PC-3 (cell line): Measurements from ENCODE around the gene LCK. TPM values are rescaled to one million over a fixed set of nuclear protein-coding genes. Genes with fewer than 3 reads are reported as not detected.

ENCODE experiments used
- ATAC-seq: fragments of 200-7000 bp; cut with Tn5 transposase; 2 replicates; pipeline ENCODE4 v1.9.1; 2020; ENCODE audit warnings: mild to moderate bottlenecking, moderate library complexity
- BruUV-seq: library from RNA; stranded (reverse); fragments of 400-500 nt; replicated peaks from 2 replicates; lab custom pipeline; 2021; lab: Mats Ljungman, UMichigan
- CTCF ChIA-PET: fragments of 300-600 bp; sonication (Branson Sonifier 250); formaldehyde crosslinking; loops from one replicate; lab custom pipeline; 2022; ENCODE audit warnings: antibody characterized with exemption; lab: Charles Lee
- POLR2A ChIA-PET: fragments of 300-600 bp; sonication (Branson Sonifier 250); formaldehyde crosslinking; loops from one replicate; lab custom pipeline; 2022; ENCODE audit warnings: antibody characterized with exemption; ENCODE audit not compliant: unreplicated experiment; lab: Charles Lee
- DNase-seq: peaks from one replicate; pipeline ENCODE4 v3.0.0-alpha.2; 2015
- H2AFZ ChIP-seq: fragments of 300-600 bp; sonication (generic); 2 replicates; pipeline ENCODE4 v1.6.0; 2016; ENCODE audit warnings: antibody characterized with exemption, low read length
- H3F3A ChIP-seq: fragments of 300-600 bp; sonication (generic); one replicate; pipeline ENCODE4 v1.6.0; 2017; ENCODE audit warnings: antibody characterized with exemption, low read length, control low read depth, mild to moderate bottlenecking; ENCODE audit not compliant: unreplicated experiment
- H3K27ac ChIP-seq: fragments of 300-600 bp; sonication (generic); 2 replicates; pipeline ENCODE4 v1.5.1; 2016; ENCODE audit warnings: mild to moderate bottlenecking, low read length
- H3K27me3 ChIP-seq: fragments of 300-600 bp; sonication (generic); 2 replicates; pipeline ENCODE4 v1.6.1; 2016; ENCODE audit warnings: low read length, mixed read lengths
- H3K36me3 ChIP-seq: fragments of 300-600 bp; sonication (generic); 2 replicates; pipeline ENCODE4 v1.6.1; 2016; ENCODE audit warnings: low read depth, mixed run types, low read length, mixed read lengths
- H3K4me1 ChIP-seq: fragments of 300-600 bp; sonication (generic); 2 replicates; pipeline ENCODE4 v1.5.1; 2016; ENCODE audit warnings: low read length; ENCODE audit not compliant: insufficient read depth
- H3K4me2 ChIP-seq: fragments of 300-600 bp; sonication (generic); 2 replicates; pipeline ENCODE4 v1.6.0; 2016; ENCODE audit warnings: low read length
- H3K4me3 ChIP-seq: fragments of 300-600 bp; sonication (generic); 2 replicates; pipeline ENCODE4 v1.5.1; 2016; ENCODE audit warnings: mild to moderate bottlenecking, low read length, mixed read lengths
- H3K79me2 ChIP-seq: fragments of 300-600 bp; sonication (generic); 2 replicates; pipeline ENCODE4 v1.6.1; 2017; ENCODE audit warnings: low read length, mixed read lengths
- H3K9ac ChIP-seq: fragments of 300-600 bp; sonication (generic); 2 replicates; pipeline ENCODE4 v1.6.0; 2016; ENCODE audit warnings: mild to moderate bottlenecking, low read length
- H3K9me2 ChIP-seq: fragments of 300-600 bp; sonication (generic); replicated peaks from 2 replicates; pipeline ENCODE4 v1.6.1; 2016; ENCODE audit warnings: mixed run types, low read length, mixed read lengths
- H3K9me3 ChIP-seq: fragments of 300-600 bp; sonication (generic); 2 replicates; pipeline ENCODE4 v1.6.1; 2016; ENCODE audit warnings: low read length, mixed read lengths
- H4K20me1 ChIP-seq: fragments of 300-600 bp; sonication (generic); 2 replicates; pipeline ENCODE4 v1.6.1; 2016; ENCODE audit warnings: low read length, mixed read lengths
- EZH2 ChIP-seq: fragments of 300-600 bp; sonication (generic); IDR thresholded peaks from one replicate; pipeline ENCODE4 v1.6.1; 2017; ENCODE audit warnings: antibody characterized with exemption, mild to moderate bottlenecking, low read length; ENCODE audit not compliant: unreplicated experiment
- EZH2phosphoT487 ChIP-seq: fragments of 300-600 bp; sonication (generic); IDR thresholded peaks from 2 replicates; pipeline ENCODE4 v1.6.1; 2018; ENCODE audit warnings: mild to moderate bottlenecking, antibody characterized with exemption, low read length, borderline replicate concordance
- intact Hi-C: fragments of 100-400 bp; cut with micrococcal nuclease; formaldehyde crosslinking; loops from 2 replicates; pipeline ENCODE4 v1.9.0; 2023
- total RNA-seq: library from RNA; depleted of rRNA; stranded (reverse); fragments of >200 nt; gene quantifications from 2 replicates; pipeline ENCODE4 v1.2.3, GENCODE V29; 2014
- TF ChIP-seq, protein P1 (sequence below): fragments of 300-600 bp; sonication (generic); conservative IDR thresholded peaks from 2 replicates; pipeline ENCODE4 v1.5.1; 2017; ENCODE audit warnings: antibody characterized with exemption, low read depth, mild to moderate bottlenecking, low read length

Gene LCK
- total RNA-seq, 1 experiment from 2014 or later, result 4.3 TPM

DNA sequence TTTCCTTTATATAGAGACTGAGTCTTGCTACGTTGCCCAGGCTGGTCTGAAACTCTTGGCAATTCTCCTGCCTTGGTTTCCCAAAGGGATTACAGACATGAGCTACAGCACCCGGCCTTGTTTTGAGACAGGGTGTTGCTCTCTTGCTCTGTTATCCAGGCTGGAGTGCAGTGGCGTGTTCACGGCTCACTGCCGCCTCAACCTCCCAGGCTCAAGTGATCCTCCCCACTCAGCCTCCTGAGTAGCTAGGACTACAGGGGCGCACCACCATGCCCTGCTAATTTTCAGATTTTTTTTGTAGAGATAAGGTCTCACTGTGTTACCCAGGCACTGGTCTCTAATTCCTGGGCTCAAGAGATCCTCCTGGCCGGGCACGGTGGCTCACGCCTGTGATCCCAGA is 14.8 kb downstream of the LCK start:
- CTCF ChIA-PET, result no interaction called here
- intact Hi-C loops, result no loop called here
- POLR2A ChIA-PET, result no interaction called here

DNA sequence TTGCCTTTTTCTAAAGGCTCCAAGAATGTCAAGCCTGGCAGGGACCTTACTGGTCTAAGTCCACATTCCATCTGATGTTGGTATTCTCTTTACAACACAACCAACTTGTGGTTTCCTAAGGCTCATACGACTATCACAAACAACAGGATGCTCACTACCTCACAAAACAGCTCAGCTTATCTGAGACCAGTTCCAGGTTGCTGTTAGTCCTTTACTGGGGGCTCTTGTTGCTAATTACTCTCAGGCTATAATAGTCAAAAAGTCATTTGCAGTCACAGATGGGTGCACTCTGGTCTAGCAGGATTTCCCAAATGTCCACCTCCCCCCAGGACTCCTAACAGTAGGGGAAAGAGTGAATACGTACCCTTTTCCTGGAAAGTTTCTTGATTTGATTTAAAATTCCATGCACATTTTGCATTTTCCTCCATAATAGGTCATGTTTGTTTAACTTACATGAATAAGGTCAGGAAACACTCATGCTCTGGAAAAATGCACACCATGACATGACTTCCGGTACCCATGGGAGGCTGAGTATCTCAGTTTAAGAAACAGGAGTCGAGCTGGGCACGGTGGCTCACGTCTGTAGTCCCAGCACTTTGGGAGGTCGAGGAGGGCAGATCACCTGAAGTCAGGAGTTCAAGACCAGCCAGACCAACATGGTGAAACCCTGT is 16.0 kb downstream of the LCK start:
- Histone ChIP-seq H3F3A (no peaks in the 10 kb centered on the region), H3K27me3 (no peaks in the 10 kb centered on the region), H3K4me2 (no peak overlapping the region), H4K20me1 (no peaks in the 10 kb centered on the region), H3K9me3 (no peaks in the 10 kb centered on the region), H3K4me3 (no peak overlapping the region), H3K27ac (no peak overlapping the region), H3K9ac (no peak overlapping the region), H3K4me1 (no peaks in the 10 kb centered on the region), H3K79me2 (no peaks in the 10 kb centered on the region), H2AFZ (0 out of 2 replicates have a peak overlapping the region, but pooled peaks have one; percentile 13), H3K36me3 (no peaks in the 10 kb centered on the region), H3K9me2 (no peaks in the 10 kb centered on the region)
- POLR2A ChIA-PET, result no interaction called here
- DNase-seq (no peak), ATAC-seq (no peak)
- TF ChIP-seq EZH2phosphoT487, result no peak
- TF ChIP-seq, protein P1, sequence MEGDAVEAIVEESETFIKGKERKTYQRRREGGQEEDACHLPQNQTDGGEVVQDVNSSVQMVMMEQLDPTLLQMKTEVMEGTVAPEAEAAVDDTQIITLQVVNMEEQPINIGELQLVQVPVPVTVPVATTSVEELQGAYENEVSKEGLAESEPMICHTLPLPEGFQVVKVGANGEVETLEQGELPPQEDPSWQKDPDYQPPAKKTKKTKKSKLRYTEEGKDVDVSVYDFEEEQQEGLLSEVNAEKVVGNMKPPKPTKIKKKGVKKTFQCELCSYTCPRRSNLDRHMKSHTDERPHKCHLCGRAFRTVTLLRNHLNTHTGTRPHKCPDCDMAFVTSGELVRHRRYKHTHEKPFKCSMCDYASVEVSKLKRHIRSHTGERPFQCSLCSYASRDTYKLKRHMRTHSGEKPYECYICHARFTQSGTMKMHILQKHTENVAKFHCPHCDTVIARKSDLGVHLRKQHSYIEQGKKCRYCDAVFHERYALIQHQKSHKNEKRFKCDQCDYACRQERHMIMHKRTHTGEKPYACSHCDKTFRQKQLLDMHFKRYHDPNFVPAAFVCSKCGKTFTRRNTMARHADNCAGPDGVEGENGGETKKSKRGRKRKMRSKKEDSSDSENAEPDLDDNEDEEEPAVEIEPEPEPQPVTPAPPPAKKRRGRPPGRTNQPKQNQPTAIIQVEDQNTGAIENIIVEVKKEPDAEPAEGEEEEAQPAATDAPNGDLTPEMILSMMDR, result no peak
- TF ChIP-seq EZH2, result no peak
- CTCF ChIA-PET, result no interaction called here
- intact Hi-C loops, result no loop called here
- no TSS peak for BruUV-seq

More for the DNA sequence above, 14.8 kb downstream of the LCK start:
- Histone ChIP-seq H3K9ac (no peak overlapping the region), H3K79me2 (no peaks in the 10 kb centered on the region), H3K4me1 (no peaks in the 10 kb centered on the region), H3F3A (no peaks in the 10 kb centered on the region), H3K27ac (no peak overlapping the region), H3K27me3 (no peaks in the 10 kb centered on the region), H3K4me2 (no peak overlapping the region), H3K9me2 (no peaks in the 10 kb centered on the region), H3K4me3 (no peak overlapping the region), H2AFZ (no peak overlapping the region), H3K9me3 (no peaks in the 10 kb centered on the region), H3K36me3 (no peaks in the 10 kb centered on the region), H4K20me1 (no peaks in the 10 kb centered on the region)
- TF ChIP-seq, protein P1, result no peak
- TF ChIP-seq EZH2 (no peak), EZH2phosphoT487 (no peak)
- no peak for DNase-seq
- no TSS peak for BruUV-seq
- no peak for ATAC-seq

DNA sequence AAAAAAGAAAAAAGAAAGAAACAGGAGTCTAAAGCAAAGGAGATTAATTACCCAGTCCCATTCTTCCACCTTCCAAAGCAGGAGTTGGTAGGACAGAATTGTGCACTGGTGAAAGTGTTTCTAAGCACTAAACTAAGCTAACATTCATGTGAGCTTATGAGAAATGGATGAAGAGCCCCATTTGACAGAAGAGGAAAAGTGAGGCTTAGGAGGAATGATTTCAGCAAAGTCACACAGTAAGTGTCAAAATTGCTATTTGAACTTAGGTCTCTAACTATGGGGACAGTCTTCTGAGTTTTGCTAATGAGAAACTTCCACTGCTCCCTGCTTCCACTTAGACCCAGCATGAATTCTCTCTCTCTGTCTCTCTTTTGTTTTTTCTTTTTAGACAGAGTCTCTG is 18.7 kb downstream of the LCK start:
- Histone ChIP-seq H3K36me3 (no peaks in the 10 kb centered on the region), H3K4me1 (peaks cover 13% of the 10 kb centered on the region), H4K20me1 (no peaks in the 10 kb centered on the region), H2AFZ (no peak overlapping the region), H3K9me3 (no peaks in the 10 kb centered on the region), H3K79me2 (no peaks in the 10 kb centered on the region), H3K9ac (no peak overlapping the region), H3K4me2 (no peak overlapping the region), H3K27me3 (no peaks in the 10 kb centered on the region), H3F3A (no peaks in the 10 kb centered on the region), H3K9me2 (no peaks in the 10 kb centered on the region), H3K4me3 (no peak overlapping the region), H3K27ac (no peak overlapping the region)
- intact Hi-C loops, result no loop called here
- no peak for ATAC-seq
- BruUV-seq, result no TSS peak
- ChIA-PET POLR2A (no interaction called here), CTCF (no interaction called here)
- no peak for DNase-seq
- TF ChIP-seq EZH2phosphoT487 (no peak), EZH2 (no peak)
- TF ChIP-seq, protein P1, result no peak
